Keratinocyte (primary cell): Measurements from ENCODE around the gene AFDN.

ENCODE experiments used
- CTCF ChIP-seq, 3 experiments: IDR thresholded peaks in 1 of 3; conservative IDR thresholded peaks in 1 of 3; optimal IDR thresholded peaks in 1 of 3; 2 replicates in 2 of 3; 3 replicates in 1 of 3; pipeline versions ENCODE3 to v1.5.1; 2011; ENCODE audit warnings: low read length in 3 of 3, mild to moderate bottlenecking in 3 of 3, moderate library complexity in 2 of 3, control low read depth in 1 of 3, inconsistent platforms in 1 of 3; ENCODE audit not compliant: insufficient read depth in 2 of 3; ENCODE audit errors: extremely low read depth in 1 of 3
- EZH2 ChIP-seq: IDR thresholded peaks from one replicate; pipeline ENCODE4 v1.6.1; 2012; ENCODE audit warnings: inconsistent platforms, mild to moderate bottlenecking, low read length, moderate library complexity

GRCh38 chr6:167949121-167949684 lies 122.5 kb downstream of the AFDN start:
- TF ChIP-seq CTCF (optimal IDR thresholded peaks at IDR 0.05 in 1 of 3, IDR thresholded peaks at IDR 0.05 in 1 of 3, conservative IDR thresholded peaks at IDR 0.05 in 1 of 3; ENCODE audit: extremely low read depth in 1 of 3, insufficient read depth in 2 of 3, low read length in 3 of 3) (no peak), EZH2 (no peak)
